Measurements from ENCODE around the gene CLCN1.

DNA sequence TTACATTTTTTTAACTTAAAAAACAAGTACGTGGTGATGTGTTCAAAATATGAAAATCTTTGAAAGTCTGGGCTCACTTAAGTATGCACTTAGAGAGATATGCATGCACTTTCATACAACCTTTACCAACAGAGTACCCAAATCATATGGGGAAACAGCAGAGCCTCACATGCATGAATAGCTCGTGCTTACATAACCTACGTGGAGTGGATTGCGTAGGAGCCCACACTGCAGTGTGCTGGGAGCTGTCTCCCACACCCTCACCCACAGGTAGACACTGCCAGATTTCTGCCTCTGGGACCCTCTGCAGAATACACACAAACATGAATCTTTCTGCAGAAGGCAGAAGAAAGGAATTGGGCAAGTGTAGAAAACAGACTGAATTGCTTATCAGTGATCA is 581 bp downstream of the CLCN1 start:
- TF ChIP-seq, protein P1, sequence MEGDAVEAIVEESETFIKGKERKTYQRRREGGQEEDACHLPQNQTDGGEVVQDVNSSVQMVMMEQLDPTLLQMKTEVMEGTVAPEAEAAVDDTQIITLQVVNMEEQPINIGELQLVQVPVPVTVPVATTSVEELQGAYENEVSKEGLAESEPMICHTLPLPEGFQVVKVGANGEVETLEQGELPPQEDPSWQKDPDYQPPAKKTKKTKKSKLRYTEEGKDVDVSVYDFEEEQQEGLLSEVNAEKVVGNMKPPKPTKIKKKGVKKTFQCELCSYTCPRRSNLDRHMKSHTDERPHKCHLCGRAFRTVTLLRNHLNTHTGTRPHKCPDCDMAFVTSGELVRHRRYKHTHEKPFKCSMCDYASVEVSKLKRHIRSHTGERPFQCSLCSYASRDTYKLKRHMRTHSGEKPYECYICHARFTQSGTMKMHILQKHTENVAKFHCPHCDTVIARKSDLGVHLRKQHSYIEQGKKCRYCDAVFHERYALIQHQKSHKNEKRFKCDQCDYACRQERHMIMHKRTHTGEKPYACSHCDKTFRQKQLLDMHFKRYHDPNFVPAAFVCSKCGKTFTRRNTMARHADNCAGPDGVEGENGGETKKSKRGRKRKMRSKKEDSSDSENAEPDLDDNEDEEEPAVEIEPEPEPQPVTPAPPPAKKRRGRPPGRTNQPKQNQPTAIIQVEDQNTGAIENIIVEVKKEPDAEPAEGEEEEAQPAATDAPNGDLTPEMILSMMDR (IDR thresholded peaks at IDR 0.05; ENCODE audit: low read length), result no peak
- no peak for TF ChIP-seq EZH2 (IDR thresholded peaks at IDR 0.05; ENCODE audit: borderline replicate concordance, low read length)
